ENCODE results near the gene CASP9.
"Not testable (repeated sequence)": the region's sequence is repeated elsewhere in the genome, so short reads cannot be mapped to it uniquely, and the experiment has no call there.

Gene CASP9

GRCh38 chr1:15525050-15526020 is 1.3 kb upstream of the CASP9 start:
- DNase-seq (ENCODE audit: low spot score) = peak; percentile 86

GRCh38 chr1:15524283-15525049 is 451 bp upstream of the CASP9 start:
- DNase-seq (ENCODE audit: low spot score) = peak; percentile 96

GRCh38 chr1:15523104-15524020 is 653 bp downstream of the CASP9 start:
- no peak for DNase-seq (ENCODE audit: low spot score)

GRCh38 chr1:15522551-15522950 is 1.5 kb downstream of the CASP9 start:
- DNase-seq (ENCODE audit: low spot score) = no peak

GRCh38 chr1:15521206-15521906 is 2.7 kb downstream of the CASP9 start:
- DNase-seq (ENCODE audit: low spot score) = not testable (repeated sequence)

GRCh38 chr1:15519625-15520024 is 4.4 kb downstream of the CASP9 start:
- no peak for DNase-seq (ENCODE audit: low spot score)

- no peak for DNase-seq (ENCODE audit: low spot score)
Measured at GRCh38 chr1:15515022-15515663, 8.9 kb downstream of the CASP9 start.

- not testable (repeated sequence) for DNase-seq (ENCODE audit: low spot score)
Measured at GRCh38 chr1:15514557-15514956, 9.5 kb downstream of the CASP9 start.

GRCh38 chr1:15513919-15514318 is 10.1 kb downstream of the CASP9 start:
- DNase-seq (ENCODE audit: low spot score) = no peak

GRCh38 chr1:15513192-15513591 is 10.8 kb downstream of the CASP9 start:
- DNase-seq (ENCODE audit: low spot score) = no peak

- no peak for DNase-seq (ENCODE audit: low spot score)
Measured at GRCh38 chr1:15510611-15511405, 13.2 kb downstream of the CASP9 start.

GRCh38 chr1:15509586-15509985 is 14.4 kb downstream of the CASP9 start:
- DNase-seq (ENCODE audit: low spot score) = no peak

- DNase-seq (ENCODE audit: low spot score) = peak; percentile 51
Measured at GRCh38 chr1:15508700-15509487, 15.1 kb downstream of the CASP9 start.

GRCh38 chr1:15507278-15507677 is 16.7 kb downstream of the CASP9 start:
- DNase-seq (ENCODE audit: low spot score) = no peak

GRCh38 chr1:15506831-15507230 is 17.2 kb downstream of the CASP9 start:
- DNase-seq (ENCODE audit: low spot score) = no peak

- DNase-seq (ENCODE audit: low spot score) = no peak
Measured at GRCh38 chr1:15504436-15504835, 19.6 kb downstream of the CASP9 start.

- DNase-seq (ENCODE audit: low spot score) = peak; percentile 90
Measured at GRCh38 chr1:15501208-15502032, 22.6 kb downstream of the CASP9 start.

All from iPS-NIHi11 (cell line).